K562 (cell line): ENCODE results near the gene SKIC8. TPM values are rescaled to one million over a fixed set of nuclear protein-coding genes. Genes with fewer than 3 reads are reported as not detected.

Source experiments
- CBX1 ChIP-seq: sonication (generic); IDR thresholded peaks from 2 replicates; pipeline ENCODE4 v1.6.1; 2016; ENCODE audit warnings: antibody characterized with exemption, low read depth, mild to moderate bottlenecking
- CCNT2 ChIP-seq: IDR thresholded peaks from 2 replicates; pipeline ENCODE4 v1.6.1; 2011; ENCODE audit warnings: borderline replicate concordance, low read depth, mild to moderate bottlenecking, moderate library complexity, mixed read lengths, low read length; ENCODE audit not compliant: insufficient read length; ENCODE audit errors: extremely low read depth
- COPS2 ChIP-seq: fragments of 450-650 bp; conservative IDR thresholded peaks from 2 replicates; pipeline ENCODE4 v1.6.1; 2016; ENCODE audit warnings: mild to moderate bottlenecking, moderate library complexity
- CREB5 ChIP-seq: fragments of 250-450 bp; sonication (Bioruptor Pico); IDR thresholded peaks from 2 replicates; pipeline ENCODE4 v1.5.0; 2020; ENCODE audit warnings: mild to moderate bottlenecking
- MXI1 ChIP-seq: IDR thresholded peaks from 2 replicates; pipeline ENCODE4 v1.6.1; 2011; ENCODE audit warnings: low read depth, mild to moderate bottlenecking, improper control_type of control experiment, low read length
- NFIC ChIP-seq: fragments of 450-650 bp; IDR thresholded peaks from 2 replicates; pipeline ENCODE4 v1.6.1; 2017; ENCODE audit warnings: mild to moderate bottlenecking, inconsistent platforms
- NFXL1 ChIP-seq: fragments of 450-650 bp; formaldehyde crosslinking; IDR thresholded peaks from 2 replicates; pipeline ENCODE4 v1.4.0; 2021; ENCODE audit warnings: mild to moderate bottlenecking
- SMARCA4 ChIP-seq: fragments of 450-650 bp; IDR thresholded peaks from 2 replicates; pipeline ENCODE4 v1.6.1; 2016
- SREBF2 ChIP-seq: sonication (generic); formaldehyde crosslinking; IDR thresholded peaks from 2 replicates; pipeline ENCODE4 v1.4.0; 2020; ENCODE audit warnings: mild to moderate bottlenecking, missing genetic modification reagents
- ZBTB7A ChIP-seq: IDR thresholded peaks from 2 replicates; pipeline ENCODE4 v1.6.1; 2011; ENCODE audit warnings: low read depth, mild to moderate bottlenecking, low read length, moderate library complexity, borderline replicate concordance; ENCODE audit not compliant: control insufficient read depth
- ZNF224 ChIP-seq: sonication (generic); formaldehyde crosslinking; IDR thresholded peaks from 2 replicates; pipeline ENCODE4 v1.8.0; 2022; ENCODE audit warnings: mild to moderate bottlenecking, missing genetic modification reagents
- ZNF445 ChIP-seq: fragments of 250-450 bp; sonication (Bioruptor Pico); IDR thresholded peaks from 2 replicates; pipeline ENCODE4 v1.4.0; 2020; ENCODE audit warnings: low read depth, mild to moderate bottlenecking, moderate library complexity
- ZNF561 ChIP-seq: fragments of 450-650 bp; formaldehyde crosslinking; conservative IDR thresholded peaks from 2 replicates; pipeline ENCODE4 v1.4.0; 2020; ENCODE audit warnings: mild to moderate bottlenecking, moderate library complexity
- ZNF644 ChIP-seq: fragments of 200-800 bp; sonication (Bioruptor generic); IDR thresholded peaks from 2 replicates; pipeline ENCODE4 v1.6.1; 2016; ENCODE audit warnings: low read depth, missing genetic modification characterization, missing compliant biosample characterization
- polyA plus RNA-seq, 8 experiments: library from polyadenylated mRNA; depleted of rRNA in 4 of 8; stranded (reverse) in 5 of 8; unstranded in 3 of 8; fragments of >200 nt; fragmentation: Nextera tagmentation in 2 of 8; fragmentation: Illumina TruSeq in 1 of 8; extraction: Ambion mirVana in 2 of 8; extraction: Trizol in 1 of 8; gene quantifications; 2 replicates each; pipeline versions ENCODE4 v1.2.1 to v1.2.3, GENCODE V29; 2011 to 2014; ENCODE audit warnings: inconsistent platforms in 1 of 8, missing spikeins in 1 of 8
- total RNA-seq, 7 experiments: library from RNA; depleted of rRNA in 6 of 7; stranded (reverse); fragments of >200 nt in 6 of 7; fragmentation: Illumina TruSeq in 2 of 7; extraction: Trizol in 2 of 7; gene quantifications; 2 replicates each; pipeline versions ENCODE4 v1.2.1 to v1.2.3, GENCODE V29; 2011 to 2021; ENCODE audit warnings: low replicate concordance in 1 of 7

SKIC8 gene
- total and polyA plus RNA-seq, 9 of the 15 experiments (the other 6 are each of a cell fraction or from before 2014, with no cell fraction given), result 79.5 to 389 (median 146) TPM

- TF ChIP-seq ZNF224 (CRISPR knock-in tag) (no peak), CREB5 (CRISPR knock-in tag) (no peak), CCNT2 (no peak), COPS2 (no peak), ZNF561 (CRISPR knock-in tag) (no peak), ZNF644 (tag) (no peak), NFIC (no peak), MXI1 (no peak), ZBTB7A (no peak), CBX1 (no peak), SREBF2 (CRISPR knock-in tag) (no peak), ZNF445 (CRISPR knock-in tag) (no peak), SMARCA4 (no peak), NFXL1 (CRISPR knock-in tag) (no peak)
These were observed 33.2 kb downstream of the SKIC8 start (continued) for GRCh38 chr15:78266229-78266628.
